ENCODE measurements around the gene TRMT44.
A peak's percentile ranks its signal among the peaks of the same experiment; 100 is the strongest.

TRMT44 gene

DNA sequence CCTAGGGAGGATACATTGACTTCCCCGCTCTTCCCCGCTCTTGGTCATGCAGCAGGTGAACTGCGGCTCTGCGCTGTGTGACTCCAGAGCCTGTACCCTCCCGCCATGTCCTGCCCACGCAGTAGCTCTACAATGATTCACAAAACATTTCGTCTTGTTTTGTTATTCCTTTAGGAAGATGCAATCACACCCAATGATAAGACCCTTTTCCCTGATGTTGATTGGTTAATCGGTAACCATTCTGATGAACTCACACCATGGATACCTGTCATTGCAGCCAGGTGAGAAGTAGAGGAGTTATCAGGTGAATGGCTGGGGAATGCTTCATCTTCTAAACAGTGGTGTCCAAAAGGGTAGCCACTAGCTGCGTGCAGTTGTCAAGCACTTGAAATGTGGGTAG, 23.2 kb downstream of the TRMT44 start:
- no peak overlapping the region for H3K4me3 ChIP-seq (ENCODE audit: low read depth, low read length)
- TF ChIP-seq, protein P1, sequence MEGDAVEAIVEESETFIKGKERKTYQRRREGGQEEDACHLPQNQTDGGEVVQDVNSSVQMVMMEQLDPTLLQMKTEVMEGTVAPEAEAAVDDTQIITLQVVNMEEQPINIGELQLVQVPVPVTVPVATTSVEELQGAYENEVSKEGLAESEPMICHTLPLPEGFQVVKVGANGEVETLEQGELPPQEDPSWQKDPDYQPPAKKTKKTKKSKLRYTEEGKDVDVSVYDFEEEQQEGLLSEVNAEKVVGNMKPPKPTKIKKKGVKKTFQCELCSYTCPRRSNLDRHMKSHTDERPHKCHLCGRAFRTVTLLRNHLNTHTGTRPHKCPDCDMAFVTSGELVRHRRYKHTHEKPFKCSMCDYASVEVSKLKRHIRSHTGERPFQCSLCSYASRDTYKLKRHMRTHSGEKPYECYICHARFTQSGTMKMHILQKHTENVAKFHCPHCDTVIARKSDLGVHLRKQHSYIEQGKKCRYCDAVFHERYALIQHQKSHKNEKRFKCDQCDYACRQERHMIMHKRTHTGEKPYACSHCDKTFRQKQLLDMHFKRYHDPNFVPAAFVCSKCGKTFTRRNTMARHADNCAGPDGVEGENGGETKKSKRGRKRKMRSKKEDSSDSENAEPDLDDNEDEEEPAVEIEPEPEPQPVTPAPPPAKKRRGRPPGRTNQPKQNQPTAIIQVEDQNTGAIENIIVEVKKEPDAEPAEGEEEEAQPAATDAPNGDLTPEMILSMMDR (IDR thresholded peaks at IDR 0.05; ENCODE audit: low read depth, low read length) = no peak

DNA sequence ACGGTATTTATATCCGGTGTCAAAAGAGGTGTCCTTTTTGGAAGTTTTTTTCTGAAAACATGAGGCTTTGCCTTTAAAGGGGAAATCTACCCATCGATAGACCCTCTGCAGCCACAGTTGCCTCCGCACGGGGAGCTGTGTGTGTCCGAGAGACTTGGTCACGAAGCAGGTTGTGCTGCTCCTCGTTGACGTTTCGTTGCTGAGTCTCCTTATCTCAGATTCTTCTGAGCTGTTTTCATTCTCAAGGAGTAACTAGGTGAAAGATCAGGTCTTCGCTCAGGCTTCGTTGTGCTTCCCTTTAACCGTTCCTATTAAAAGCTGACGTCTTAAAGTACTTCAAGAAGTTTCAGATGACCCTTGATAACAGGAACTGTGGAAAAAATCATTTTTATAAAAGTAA, 23.8 kb downstream of the TRMT44 start:
- H3K4me3 ChIP-seq (ENCODE audit: low read depth, low read length) = no peak overlapping the region
- TF ChIP-seq, protein P1 (IDR thresholded peaks at IDR 0.05; ENCODE audit: low read depth, low read length) = no peak

DNA sequence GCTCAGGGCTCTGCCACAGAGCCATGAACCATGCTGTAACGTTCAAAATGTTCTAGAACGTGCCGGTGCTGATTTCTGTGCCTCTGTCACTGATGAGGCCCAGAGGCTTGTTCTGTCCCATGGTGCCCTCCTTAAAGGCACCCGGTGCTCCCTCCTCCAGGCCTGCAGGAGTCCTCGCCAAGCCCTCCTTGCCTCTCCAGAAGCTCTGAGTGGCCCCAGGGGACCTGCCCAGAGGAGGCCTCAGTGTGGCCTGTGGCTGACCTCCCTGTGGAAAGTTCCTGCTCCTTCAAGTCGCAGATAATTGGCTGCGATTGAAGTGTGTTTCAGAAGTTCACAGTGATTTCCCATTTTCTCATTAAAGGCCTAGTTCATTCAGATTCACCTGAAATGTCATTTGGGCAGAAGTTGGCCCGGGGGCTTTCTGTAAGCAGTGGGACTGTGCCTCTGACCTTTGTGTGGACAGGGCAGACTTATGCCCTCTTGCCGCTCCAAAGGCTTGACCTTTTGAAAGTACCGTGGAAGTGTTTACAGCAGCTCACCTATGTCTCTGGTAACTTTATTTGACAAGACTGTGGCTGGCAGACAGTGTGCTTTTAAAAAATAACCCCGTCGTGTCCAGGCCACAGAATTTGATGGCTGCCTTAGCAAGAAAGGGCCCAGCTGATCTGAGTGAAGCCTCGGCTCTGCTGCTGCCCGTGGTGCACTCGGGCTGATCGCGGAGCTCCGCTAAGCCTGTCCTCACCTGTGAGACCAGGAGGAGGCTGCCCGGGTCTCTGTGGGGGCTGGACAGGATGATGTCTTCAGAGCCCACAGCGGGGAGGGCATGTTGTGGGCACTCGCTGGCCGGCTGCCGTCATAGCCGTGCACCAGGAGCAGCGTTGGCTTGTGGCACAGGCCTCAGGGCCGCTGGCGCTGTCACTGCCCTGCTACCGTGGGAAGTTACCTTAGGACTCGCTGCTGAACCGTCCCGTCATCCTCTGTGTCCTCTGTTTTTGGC, 25.3 kb downstream of the TRMT44 start:
- no peak overlapping the region for H3K4me3 ChIP-seq (ENCODE audit: low read depth, low read length)
- TF ChIP-seq, protein P1 (IDR thresholded peaks at IDR 0.05; ENCODE audit: low read depth, low read length) = no peak

DNA sequence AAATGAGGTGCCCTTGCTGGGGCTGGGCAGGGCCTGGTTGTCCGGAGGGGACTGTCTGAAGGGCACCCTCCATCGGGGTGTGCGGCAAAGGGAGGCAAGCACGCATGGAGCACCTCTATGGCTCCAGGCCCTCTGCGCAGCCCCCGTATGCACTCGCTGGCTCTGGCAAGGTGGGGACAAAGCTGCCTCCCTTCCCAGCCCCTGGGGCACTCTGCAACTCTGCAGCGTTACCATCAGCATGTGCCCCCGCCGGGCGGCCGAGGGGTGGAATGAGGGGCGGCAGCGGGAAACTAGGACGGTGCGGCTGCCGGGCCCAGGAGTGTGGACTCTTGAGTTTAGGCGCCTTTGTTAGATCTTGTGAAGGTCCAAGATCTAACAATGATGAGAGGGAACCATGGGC, 26.4 kb downstream of the TRMT44 start:
- no peak overlapping the region for H3K4me3 ChIP-seq (ENCODE audit: low read depth, low read length)
- TF ChIP-seq, protein P1 (IDR thresholded peaks at IDR 0.05; ENCODE audit: low read depth, low read length) = no peak

DNA sequence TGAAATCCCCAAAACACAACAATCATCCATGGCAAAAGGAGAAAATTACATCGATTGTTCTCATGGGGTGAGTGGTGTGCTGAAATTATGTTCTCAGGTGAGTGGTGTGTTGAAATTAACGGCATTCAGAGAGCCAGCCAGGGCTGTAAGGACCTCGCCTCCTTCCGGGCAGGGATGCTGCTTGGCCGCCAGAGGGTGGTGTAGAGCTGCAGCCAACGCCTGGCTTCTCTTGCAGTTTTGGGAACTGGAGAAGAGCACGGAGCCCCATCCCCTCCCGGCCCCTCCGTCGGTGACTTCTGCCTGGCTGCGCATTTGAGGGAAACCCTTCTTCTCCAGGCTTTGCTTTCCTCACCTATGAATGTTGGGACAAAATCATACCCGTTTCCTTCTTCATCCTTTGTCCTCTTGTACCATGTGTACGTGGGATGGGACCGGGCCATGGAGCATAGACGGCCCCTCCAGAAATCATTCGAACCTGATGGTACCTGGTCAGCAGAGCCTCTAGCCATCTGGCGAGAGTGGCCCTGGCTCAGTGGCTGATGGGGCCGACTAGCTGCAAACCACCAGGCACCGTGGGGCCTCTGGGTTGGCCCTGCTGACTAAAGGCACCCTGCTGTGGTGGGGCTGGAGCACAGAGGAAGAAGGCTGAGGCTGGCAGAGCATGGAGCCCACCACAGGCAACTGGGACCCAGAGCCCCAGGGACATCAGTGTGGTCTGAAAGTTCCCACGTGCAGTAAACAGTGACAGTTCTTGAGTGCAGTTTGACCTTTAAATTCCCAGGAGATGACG, 28.4 kb downstream of the TRMT44 start:
- no peak overlapping the region for H3K4me3 ChIP-seq (ENCODE audit: low read depth, low read length)
- TF ChIP-seq, protein P1 (IDR thresholded peaks at IDR 0.05; ENCODE audit: low read depth, low read length) = peak; percentile 98

DNA sequence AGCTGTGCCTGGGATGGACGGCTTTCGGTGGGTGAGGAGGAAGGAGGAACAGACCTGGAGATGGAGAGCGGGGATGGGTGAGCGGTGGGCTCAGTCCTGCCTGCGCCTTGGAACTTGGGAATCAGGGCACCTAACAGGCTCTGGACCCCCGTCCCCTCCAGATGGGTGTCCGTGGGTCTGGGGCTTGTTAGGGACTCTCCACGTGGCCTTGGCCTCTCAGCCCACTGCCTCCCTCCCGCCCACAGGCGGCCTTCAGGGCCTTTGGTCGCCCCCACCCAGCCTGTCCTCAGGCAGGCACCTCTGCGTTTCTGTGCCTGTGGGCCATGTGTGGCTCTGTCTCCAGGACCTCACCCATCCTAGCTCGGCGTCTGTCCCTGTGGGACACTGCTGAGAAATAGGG, 29.0 kb downstream of the TRMT44 start:
- H3K4me3 ChIP-seq (ENCODE audit: low read depth, low read length) = no peak overlapping the region
- TF ChIP-seq, protein P1 (IDR thresholded peaks at IDR 0.05; ENCODE audit: low read depth, low read length) = no peak

Data from WI38 (cell line).